VCaP (cell line): ENCODE data around the gene IER2.
"Not testable (repeated sequence)": the region's sequence is repeated elsewhere in the genome, so short reads cannot be mapped to it uniquely, and the experiment has no call there.

Experiments
- H3K27ac ChIP-seq: fragments of 450-650 bp; 2 replicates; pipeline ENCODE4 v1.5.1; 2017
- CTCF ChIP-seq: fragments of 450-650 bp; conservative IDR thresholded peaks from 2 replicates; pipeline ENCODE4 v1.5.1; 2017; ENCODE audit warnings: mild to moderate bottlenecking, moderate library complexity

Gene IER2

DNA sequence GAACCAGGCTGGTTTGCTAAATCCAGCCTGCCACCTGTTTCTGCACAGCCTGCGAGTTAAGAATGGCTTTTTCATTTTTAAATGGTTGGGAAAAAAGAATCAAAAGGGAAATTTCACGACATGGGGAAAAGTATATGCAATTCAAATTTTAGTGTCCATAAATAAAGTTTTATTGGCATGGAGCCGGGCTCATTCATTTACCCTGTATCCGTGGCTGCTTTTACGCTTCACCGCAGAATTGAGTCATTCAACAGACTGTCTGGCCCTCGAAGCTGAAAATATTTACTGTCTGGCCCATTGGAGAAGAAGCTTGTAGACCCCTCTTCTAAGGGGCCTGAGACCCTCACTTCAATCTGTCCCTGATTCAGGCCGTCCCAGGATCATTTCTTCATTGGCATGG, 26.1 kb downstream of the IER2 start:
- H3K27ac ChIP-seq, result no peak overlapping the region
- no peak for TF ChIP-seq CTCF

DNA sequence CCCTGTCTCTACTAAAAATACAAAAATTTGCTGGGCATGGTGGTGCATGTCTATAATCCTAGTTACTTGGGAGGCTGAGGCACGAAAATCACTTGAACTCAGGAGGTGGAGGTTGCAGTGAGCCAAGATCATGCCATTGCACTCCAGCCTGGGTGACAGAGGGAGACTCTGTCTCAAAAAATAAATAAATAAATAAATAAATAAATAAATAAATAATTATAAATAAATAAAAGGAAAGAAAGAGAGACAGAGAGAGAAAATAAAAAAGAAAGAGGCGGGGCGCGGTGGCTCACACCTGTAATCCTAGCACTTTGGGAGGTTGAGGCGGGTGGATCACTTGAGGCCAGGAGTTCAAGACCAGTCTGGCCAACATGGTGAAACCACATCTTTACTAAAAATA, 27.4 kb downstream of the IER2 start:
- H3K27ac ChIP-seq, result not testable (repeated sequence)

- not testable (repeated sequence) for H3K27ac ChIP-seq
Observed at GRCh38 chr19:13178291-13178690, 28.1 kb downstream of the IER2 start.

DNA sequence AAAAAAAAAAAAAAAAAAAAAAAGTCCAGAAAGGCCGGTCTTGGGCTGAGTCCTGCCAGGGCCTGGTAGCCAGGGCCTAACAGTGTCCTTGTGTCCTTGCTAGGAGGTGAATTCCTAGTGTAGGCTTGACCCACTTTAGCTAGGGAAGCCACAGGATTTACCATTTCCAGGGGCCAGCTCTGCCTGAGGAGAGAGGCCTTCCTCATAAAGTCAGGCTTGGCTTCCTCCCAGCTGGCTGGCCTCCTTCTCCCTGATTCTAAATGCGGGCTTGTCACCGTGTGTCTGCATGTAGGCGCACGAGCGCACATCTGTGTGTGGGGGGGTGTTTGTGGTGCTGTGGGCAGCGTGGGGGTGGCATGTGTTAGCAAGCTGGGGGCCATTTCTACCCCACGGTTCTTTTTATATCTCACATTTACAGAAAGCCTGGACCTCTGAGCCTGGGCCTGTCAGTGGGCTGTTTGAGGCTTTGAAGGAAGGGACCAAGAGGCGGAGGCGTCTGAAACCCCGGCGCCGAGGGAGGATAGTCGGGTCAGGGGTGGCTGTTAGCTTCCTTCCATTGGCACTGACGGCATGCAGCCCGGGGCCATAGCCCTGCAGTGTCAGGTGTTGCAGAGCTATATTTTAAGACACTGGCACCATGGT, 31.7 kb downstream of the IER2 start:
- H3K27ac ChIP-seq, result peak overlapping the region; percentile 44
- TF ChIP-seq CTCF, result no peak

- not testable (repeated sequence) for H3K27ac ChIP-seq
Observed at GRCh38 chr19:13184926-13185325, 34.7 kb downstream of the IER2 start.

DNA sequence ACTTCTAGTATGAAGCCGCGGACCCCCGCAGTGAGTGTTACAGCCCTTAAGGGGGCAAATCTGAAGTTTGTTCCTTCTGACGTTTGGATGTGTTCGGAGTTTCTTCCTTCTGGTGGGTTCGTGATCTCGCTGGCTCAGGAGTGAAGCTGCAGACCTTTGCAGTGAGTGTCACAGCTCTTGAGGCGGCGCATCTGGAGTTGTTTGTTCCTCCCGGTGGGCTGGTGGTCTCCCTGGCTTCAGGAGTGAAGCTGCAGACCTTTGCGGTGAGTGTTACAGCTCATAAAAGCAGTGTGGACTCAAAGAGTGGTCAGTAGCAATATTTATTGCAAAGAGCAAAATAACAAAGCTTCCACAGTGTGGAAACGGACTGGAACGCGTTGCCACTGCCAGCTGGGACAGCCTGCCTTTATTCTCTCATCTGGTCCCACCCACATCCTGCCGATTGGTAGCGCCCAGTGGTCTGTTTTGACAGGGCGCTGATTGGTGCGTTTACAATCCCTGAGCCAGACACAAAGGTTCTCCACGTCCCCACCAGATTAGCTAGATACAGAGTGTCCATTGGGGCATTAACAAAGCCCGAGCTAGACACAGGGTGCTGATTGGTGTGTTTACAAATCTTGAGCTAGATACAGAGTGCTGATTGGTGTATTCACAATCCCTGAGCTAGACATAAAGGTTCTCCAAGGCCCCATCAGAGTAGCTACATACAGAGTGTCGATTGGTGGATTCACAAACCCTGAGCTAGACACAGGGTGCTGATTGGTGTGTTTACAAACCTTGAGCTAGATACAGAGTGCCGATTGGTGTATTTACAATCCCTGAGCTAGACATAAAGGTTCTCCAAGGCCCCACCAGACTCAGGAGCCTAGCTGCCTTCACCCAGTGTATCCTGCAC, 35.8 kb downstream of the IER2 start:
- not testable (repeated sequence) for H3K27ac ChIP-seq

- H3K27ac ChIP-seq, result not testable (repeated sequence)
Observed at GRCh38 chr19:13186688-13187087, 36.5 kb downstream of the IER2 start.

- no peak for TF ChIP-seq CTCF
- H3K27ac ChIP-seq, result no peak overlapping the region
Observed at GRCh38 chr19:13187419-13187818, 37.2 kb downstream of the IER2 start.

DNA sequence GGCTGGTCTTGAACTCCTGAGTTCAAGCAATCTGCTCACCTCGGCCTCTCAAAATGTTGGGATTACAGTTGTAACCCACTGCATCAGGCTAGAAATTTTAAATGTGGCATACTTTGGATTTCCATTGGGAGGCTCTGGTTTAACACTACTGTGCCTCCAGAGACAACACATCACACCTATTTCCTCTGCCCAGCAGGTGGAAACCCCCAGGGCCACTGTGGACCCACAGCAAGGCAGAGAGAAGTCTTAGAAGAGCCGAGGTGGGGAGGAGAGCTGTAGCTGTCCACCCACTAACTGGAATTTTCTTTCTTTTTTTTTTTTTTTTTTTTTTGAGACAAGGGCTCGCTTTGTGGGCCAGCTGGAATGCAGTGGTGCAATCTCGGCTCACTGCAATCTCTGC, 39.4 kb downstream of the IER2 start:
- TF ChIP-seq CTCF, result no peak
- no peak overlapping the region for H3K27ac ChIP-seq

DNA sequence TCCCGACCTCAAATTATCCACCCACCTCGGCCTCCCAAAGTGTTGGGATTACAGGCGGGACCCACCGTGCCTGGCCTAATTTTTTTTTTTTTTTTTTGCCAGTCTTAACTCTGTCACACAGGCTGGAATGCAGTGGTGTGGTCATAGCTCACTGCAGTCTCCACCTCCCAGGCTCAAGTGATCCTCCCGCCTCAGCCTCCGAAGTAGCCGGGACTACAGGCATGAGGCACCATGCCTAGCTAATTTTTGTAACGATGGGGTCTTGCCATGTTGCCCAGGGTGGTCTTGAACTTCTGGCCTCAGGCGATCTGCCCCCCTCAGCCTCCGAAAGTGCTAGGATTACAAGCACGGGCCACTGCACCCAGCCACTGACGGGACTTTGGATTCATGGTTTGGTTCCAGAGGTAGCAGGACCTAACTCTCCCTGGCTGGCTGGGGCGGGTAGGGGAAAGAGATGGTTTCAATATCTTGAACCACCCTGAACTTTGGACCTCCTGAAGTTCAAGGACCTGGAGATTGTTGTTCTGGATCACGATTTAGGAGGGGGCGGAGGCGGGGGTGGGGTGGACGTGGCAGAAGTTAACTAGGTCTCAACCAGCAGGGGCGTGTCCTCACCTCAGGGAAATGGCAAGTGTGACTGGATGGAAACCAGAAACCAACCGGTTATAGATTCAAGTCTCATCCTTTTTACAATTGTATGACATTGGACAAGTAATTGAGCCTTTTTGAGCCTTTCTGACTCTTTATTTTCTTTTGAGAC, 40.8 kb downstream of the IER2 start:
- no peak for TF ChIP-seq CTCF
- no peak overlapping the region for H3K27ac ChIP-seq
